ENCODE measurements around the gene FBL. TPM values are rescaled to one million over a fixed set of nuclear protein-coding genes. Genes with fewer than 3 reads are reported as not detected.

FBL gene
- total and polyA plus RNA-seq, 2 of the 4 experiments (the other 2 are of a cell fraction), result 259 to 446 TPM

DNA sequence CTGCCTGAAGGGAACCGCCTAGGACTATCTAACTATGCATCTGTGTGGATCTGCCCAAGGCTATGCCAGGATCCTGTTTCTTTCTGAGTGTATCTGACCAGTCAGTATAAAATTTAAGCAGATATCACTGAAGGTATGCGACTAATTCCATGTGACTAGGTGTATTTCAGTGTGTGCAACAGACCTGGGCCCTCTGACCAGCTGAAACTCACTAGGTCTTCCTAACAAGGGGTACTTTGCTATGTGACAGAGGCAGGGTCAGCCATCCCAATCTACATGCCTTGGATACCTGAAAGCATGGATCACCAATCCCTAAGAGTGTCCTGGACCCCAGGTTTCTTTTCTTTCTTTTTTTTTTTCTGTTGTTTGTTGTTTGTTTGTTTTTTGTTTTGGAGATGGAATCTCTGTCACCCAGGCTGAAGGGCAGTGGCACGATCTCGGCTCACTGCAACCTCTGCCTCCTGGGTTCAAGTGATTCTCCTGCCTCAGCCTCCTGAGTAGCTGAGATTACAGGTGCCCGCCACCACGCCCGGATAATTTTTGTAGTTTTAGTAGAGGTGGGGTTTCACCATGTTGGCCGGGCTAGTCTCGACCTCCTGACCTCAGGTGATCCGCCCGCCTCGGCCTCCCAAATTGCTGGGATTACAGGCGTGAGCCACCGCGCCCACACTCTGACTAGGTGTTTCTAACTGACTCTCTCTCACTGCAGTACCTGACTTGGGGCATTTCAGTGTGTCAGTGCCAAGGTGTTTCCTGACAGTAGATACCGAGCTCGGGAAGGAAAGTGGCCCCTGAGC, 44.8 kb upstream of the FBL start:
- intact Hi-C loops (cut with micrococcal nuclease) (no loop called here), dilution Hi-C loops (cut with HindIII; ENCODE audit: low sequenced_read_pairs, unreplicated experiment) (no loop called here), in situ Hi-C loops (cut with MboI; ENCODE audit: low sequenced_read_pairs) (no loop called here)
- no peak overlapping the region for H4K8ac ChIP-seq (ENCODE audit: low read depth in 2 of 2, low read length in 2 of 2)
- H3K56ac ChIP-seq (ENCODE audit: extremely low read depth, insufficient read depth, low read length), result no peak overlapping the region
- no peak overlapping the region for H2AK5ac ChIP-seq (ENCODE audit: low read depth, low read length)
- no TSS peak for BruUV-seq (replicated peaks)
- no peaks in the 10 kb centered on the region for H3K4me1 ChIP-seq (ENCODE audit: control insufficient read depth, insufficient read depth, low read length)
- no peak overlapping the region for H3K4me2 ChIP-seq (ENCODE audit: low read depth, low read length)
- 74% methylated on average over 13 of the region's 17 CpGs; no CpG with 5 or more reads in 1 of the 2 experiments for WGBS, 2 experiments (ENCODE audit: extremely low coverage in 2 of 2, insufficient read length in 1 of 2)
- no peaks in the 10 kb centered on the region for H4K20me1 ChIP-seq (ENCODE audit: insufficient read depth, low read length)
- H2BK5ac ChIP-seq (ENCODE audit: low read depth, low read length, poor library complexity, severe bottlenecking), result no peak overlapping the region
- no peak for ATAC-seq (ENCODE audit: low read depth)
- no peak overlapping the region for H2BK15ac ChIP-seq (ENCODE audit: low read depth, low read length)
- TF ChIP-seq, protein P1, sequence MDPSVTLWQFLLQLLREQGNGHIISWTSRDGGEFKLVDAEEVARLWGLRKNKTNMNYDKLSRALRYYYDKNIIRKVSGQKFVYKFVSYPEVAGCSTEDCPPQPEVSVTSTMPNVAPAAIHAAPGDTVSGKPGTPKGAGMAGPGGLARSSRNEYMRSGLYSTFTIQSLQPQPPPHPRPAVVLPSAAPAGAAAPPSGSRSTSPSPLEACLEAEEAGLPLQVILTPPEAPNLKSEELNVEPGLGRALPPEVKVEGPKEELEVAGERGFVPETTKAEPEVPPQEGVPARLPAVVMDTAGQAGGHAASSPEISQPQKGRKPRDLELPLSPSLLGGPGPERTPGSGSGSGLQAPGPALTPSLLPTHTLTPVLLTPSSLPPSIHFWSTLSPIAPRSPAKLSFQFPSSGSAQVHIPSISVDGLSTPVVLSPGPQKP (IDR thresholded peaks at IDR 0.05; ENCODE audit: borderline replicate concordance, low read depth, low read length), result no peak
- TF ChIP-seq BHLHE40 (IDR thresholded peaks at IDR 0.05; ENCODE audit: low read depth, low read length) (no peak), SMC3 (IDR thresholded peaks at IDR 0.05; ENCODE audit: low read depth, low read length) (no peak), RFX5 (IDR thresholded peaks at IDR 0.05; ENCODE audit: low read depth, low read length) (no peak), NFE2L2 (IDR thresholded peaks at IDR 0.05; ENCODE audit: low read depth, low read length) (no peak), RAD21 (IDR thresholded peaks at IDR 0.05; ENCODE audit: low read length) (no peak), CEBPB (IDR thresholded peaks at IDR 0.05; ENCODE audit: low read depth, low read length) (no peak), FOS (IDR thresholded peaks at IDR 0.05; ENCODE audit: low read depth, low read length) (no peak)
- TF ChIP-seq, protein P2, sequence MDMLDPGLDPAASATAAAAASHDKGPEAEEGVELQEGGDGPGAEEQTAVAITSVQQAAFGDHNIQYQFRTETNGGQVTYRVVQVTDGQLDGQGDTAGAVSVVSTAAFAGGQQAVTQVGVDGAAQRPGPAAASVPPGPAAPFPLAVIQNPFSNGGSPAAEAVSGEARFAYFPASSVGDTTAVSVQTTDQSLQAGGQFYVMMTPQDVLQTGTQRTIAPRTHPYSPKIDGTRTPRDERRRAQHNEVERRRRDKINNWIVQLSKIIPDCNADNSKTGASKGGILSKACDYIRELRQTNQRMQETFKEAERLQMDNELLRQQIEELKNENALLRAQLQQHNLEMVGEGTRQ (IDR thresholded peaks at IDR 0.05; ENCODE audit: low read depth, low read length), result no peak
- no peak overlapping the region for H3K4ac ChIP-seq (ENCODE audit: low read depth, low read length)
- H3K23ac ChIP-seq (ENCODE audit: low read depth, low read length), result no peak overlapping the region; the same call in 1 of the 2 replicates
- H3K9me3 ChIP-seq (ENCODE audit: control insufficient read depth, insufficient read depth, low read length), result 0 out of 2 replicates have a peak, but pooled peaks cover 2% of the 10 kb centered on the region
- H3K18ac ChIP-seq (ENCODE audit: low read depth, low read length), result no peak overlapping the region
- H3K27me3 ChIP-seq (ENCODE audit: control insufficient read depth, insufficient read depth, low read length), result peaks cover 9% of the 10 kb centered on the region
- CTCF ChIA-PET, result no interaction called here
- DNase-seq, result no peak
- no peak overlapping the region for H2BK120ac ChIP-seq (ENCODE audit: low read depth, low read length)
- POLR2A ChIA-PET (ENCODE audit: unreplicated experiment), result no interaction called here
- no peak overlapping the region for H4K5ac ChIP-seq (ENCODE audit: low read depth, low read length)
- H3K79me1 ChIP-seq (ENCODE audit: low read depth in 1 of 2, low read length in 2 of 2), result no peaks in the 10 kb centered on the region
- H3K14ac ChIP-seq (replicated peaks; ENCODE audit: low read depth, low read length), result no peak overlapping the region
- H3K27ac ChIP-seq (ENCODE audit: insufficient read depth, low read length), result no peak overlapping the region
- no peak overlapping the region for H2BK20ac ChIP-seq (ENCODE audit: low read depth, low read length)
- H3K9me1 ChIP-seq (ENCODE audit: insufficient read depth, low read length), result no peaks in the 10 kb centered on the region
- H2AK9ac ChIP-seq (replicated peaks; ENCODE audit: low read depth, low read length, poor library complexity), result no peak overlapping the region
- H3K9ac ChIP-seq (ENCODE audit: low read depth, low read length), result no peak overlapping the region
- no peak overlapping the region for H2AFZ ChIP-seq (replicated peaks; ENCODE audit: low read length, poor library complexity)
- H4K91ac ChIP-seq (ENCODE audit: insufficient read depth, low read depth, low read length), result no peak overlapping the region
- H3K4me3 ChIP-seq (ENCODE audit: insufficient read depth, low read depth, low read length), result no peak overlapping the region
- H3K36me3 ChIP-seq (ENCODE audit: control insufficient read depth, insufficient read depth, low read length), result no peaks in the 10 kb centered on the region
